ACC112 (cell line): Measurements from ENCODE around the gene PACSIN1.

Experiments
- H2AFZ ChIP-seq: fragments of 200-600 bp; sonication (generic); one replicate; pipeline ENCODE4 v1.6.0; 2017; ENCODE audit warnings: antibody characterized with exemption, low read length; ENCODE audit not compliant: unreplicated experiment
- H3K27ac ChIP-seq: fragments of 200-600 bp; sonication (generic); 2 replicates; pipeline ENCODE4 v1.5.1; 2014; ENCODE audit warnings: low read depth, mild to moderate bottlenecking, antibody characterized with exemption, low read length, moderate library complexity
- H3K27me3 ChIP-seq: fragments of 200-600 bp; sonication (generic); 2 replicates; pipeline ENCODE4 v1.6.1; 2014; ENCODE audit warnings: mild to moderate bottlenecking, antibody characterized with exemption, low read length, moderate library complexity, mixed read lengths; ENCODE audit not compliant: insufficient read depth
- H3K36me3 ChIP-seq: fragments of 200-600 bp; sonication (generic); 2 replicates; pipeline ENCODE4 v1.6.1; 2016; ENCODE audit warnings: mild to moderate bottlenecking, antibody characterized with exemption, low read length, moderate library complexity, mixed read lengths; ENCODE audit not compliant: insufficient read depth
- H3K4me1 ChIP-seq: fragments of 200-600 bp; sonication (generic); one replicate; pipeline ENCODE4 v1.6.1; 2016; ENCODE audit warnings: low read length, mixed read lengths; ENCODE audit not compliant: insufficient read depth, unreplicated experiment, control insufficient read depth
- H3K4me3 ChIP-seq: fragments of 200-600 bp; sonication (generic); 2 replicates; pipeline ENCODE4 v1.5.1; 2014; ENCODE audit warnings: mild to moderate bottlenecking, low read depth, low read length
- H3K79me2 ChIP-seq: fragments of 200-600 bp; sonication (generic); one replicate; pipeline ENCODE4 v1.6.0; 2016; ENCODE audit warnings: low read length; ENCODE audit not compliant: control insufficient read depth, unreplicated experiment, insufficient read depth

Gene PACSIN1

GRCh38 chr6:34523441-34524206, 57.7 kb downstream of the PACSIN1 start:
- Histone ChIP-seq H3K27me3 (no peaks in the 10 kb centered on the region), H3K27ac (no peak overlapping the region), H3K79me2 (no peaks in the 10 kb centered on the region), H3K36me3 (no peaks in the 10 kb centered on the region), H3K4me3 (no peak overlapping the region), H3K4me1 (peaks cover 9% of the 10 kb centered on the region), H2AFZ (no peak overlapping the region)

- Histone ChIP-seq H2AFZ (no peak overlapping the region), H3K79me2 (no peaks in the 10 kb centered on the region), H3K4me1 (peaks cover 9% of the 10 kb centered on the region), H3K4me3 (no peak overlapping the region), H3K36me3 (no peaks in the 10 kb centered on the region), H3K27ac (no peak overlapping the region), H3K27me3 (no peaks in the 10 kb centered on the region)
These were observed 58.6 kb downstream of the PACSIN1 start for GRCh38 chr6:34524499-34524898.

- H2AFZ ChIP-seq, result no peak overlapping the region
- H3K4me3 ChIP-seq, result no peak overlapping the region
- no peaks in the 10 kb centered on the region for H3K79me2 ChIP-seq
- no peaks in the 10 kb centered on the region for H3K36me3 ChIP-seq
- H3K27me3 ChIP-seq, result no peaks in the 10 kb centered on the region
- H3K4me1 ChIP-seq, result peaks cover 9% of the 10 kb centered on the region
- H3K27ac ChIP-seq, result no peak overlapping the region
These were observed 59.1 kb downstream of the PACSIN1 start for GRCh38 chr6:34524971-34525370.

- Histone ChIP-seq H3K27me3 (no peaks in the 10 kb centered on the region), H2AFZ (no peak overlapping the region), H3K27ac (no peak overlapping the region)
These were observed 59.7 kb downstream of the PACSIN1 start for GRCh38 chr6:34525431-34526175.

GRCh38 chr6:34526241-34526972, 60.5 kb downstream of the PACSIN1 start:
- no peak overlapping the region for H3K27ac ChIP-seq
- no peaks in the 10 kb centered on the region for H3K36me3 ChIP-seq
- H3K4me3 ChIP-seq, result peak overlapping the region; percentile 54
- H2AFZ ChIP-seq, result peak overlapping the region; percentile 63
- H3K79me2 ChIP-seq, result no peaks in the 10 kb centered on the region
- H3K27me3 ChIP-seq, result no peaks in the 10 kb centered on the region
- peaks cover 9% of the 10 kb centered on the region for H3K4me1 ChIP-seq

More at GRCh38 chr6:34525431-34526175, 59.7 kb downstream of the PACSIN1 start:
- Histone ChIP-seq H3K79me2 (no peaks in the 10 kb centered on the region), H3K4me3 (no peak overlapping the region), H3K36me3 (no peaks in the 10 kb centered on the region), H3K4me1 (peaks cover 9% of the 10 kb centered on the region)

- Histone ChIP-seq H3K79me2 (no peaks in the 10 kb centered on the region), H3K36me3 (no peaks in the 10 kb centered on the region), H3K27me3 (no peaks in the 10 kb centered on the region), H3K4me1 (peaks cover 9% of the 10 kb centered on the region), H3K4me3 (peak overlapping the region; percentile 54), H3K27ac (no peak overlapping the region), H2AFZ (peak overlapping the region; percentile 63)
These were observed 61.3 kb downstream of the PACSIN1 start for GRCh38 chr6:34526992-34527728.

- Histone ChIP-seq H3K27me3 (no peaks in the 10 kb centered on the region), H2AFZ (no peak overlapping the region), H3K79me2 (no peaks in the 10 kb centered on the region), H3K27ac (no peak overlapping the region), H3K4me3 (no peak overlapping the region), H3K36me3 (no peaks in the 10 kb centered on the region), H3K4me1 (peaks cover 9% of the 10 kb centered on the region)
These were observed 62.1 kb downstream of the PACSIN1 start for GRCh38 chr6:34527751-34528670.

GRCh38 chr6:34528996-34529664, 63.3 kb downstream of the PACSIN1 start:
- Histone ChIP-seq H3K27ac (no peak overlapping the region), H3K36me3 (no peaks in the 10 kb centered on the region), H3K4me3 (no peak overlapping the region), H3K27me3 (no peaks in the 10 kb centered on the region), H3K79me2 (no peaks in the 10 kb centered on the region), H2AFZ (no peak overlapping the region), H3K4me1 (peaks cover 9% of the 10 kb centered on the region)

- Histone ChIP-seq H3K4me1 (peaks cover 9% of the 10 kb centered on the region), H3K27ac (no peak overlapping the region), H3K4me3 (no peak overlapping the region), H3K27me3 (no peaks in the 10 kb centered on the region), H2AFZ (no peak overlapping the region), H3K36me3 (no peaks in the 10 kb centered on the region), H3K79me2 (no peaks in the 10 kb centered on the region)
These were observed 63.9 kb downstream of the PACSIN1 start for GRCh38 chr6:34529665-34530327.
